GM23248 (cell line): ENCODE measurements around the gene OGN. TPM values are rescaled to one million over a fixed set of nuclear protein-coding genes. Genes with fewer than 3 reads are reported as not detected.

Experiments
- DNase-seq: peaks from one replicate; pipeline ENCODE4 v3.0.0-alpha.2; 2015
- H2AFZ ChIP-seq: fragments of 200-600 bp; sonication (generic); 2 replicates; pipeline ENCODE4 v1.6.1; 2016; ENCODE audit warnings: antibody characterized with exemption
- H3F3A ChIP-seq: fragments of 200-600 bp; sonication (generic); 2 replicates; pipeline ENCODE4 v1.6.1; 2016; ENCODE audit warnings: mild to moderate bottlenecking, antibody characterized with exemption, mixed run types; ENCODE audit not compliant: insufficient read depth
- H3K27ac ChIP-seq: fragments of 200-600 bp; sonication (generic); 2 replicates; pipeline ENCODE4 v1.5.1; 2016; ENCODE audit warnings: mild to moderate bottlenecking
- H3K27me3 ChIP-seq: fragments of 200-600 bp; sonication (generic); replicated peaks from 2 replicates; pipeline ENCODE4 v1.6.1; 2016; ENCODE audit warnings: mild to moderate bottlenecking; ENCODE audit not compliant: insufficient read depth
- H3K36me3 ChIP-seq: fragments of 200-600 bp; sonication (generic); 2 replicates; pipeline ENCODE4 v1.6.1; 2016; ENCODE audit warnings: low read depth, mild to moderate bottlenecking
- H3K4me1 ChIP-seq: fragments of 200-600 bp; sonication (generic); 2 replicates; pipeline ENCODE4 v1.6.1; 2016; ENCODE audit warnings: mild to moderate bottlenecking; ENCODE audit not compliant: insufficient read depth
- H3K4me2 ChIP-seq: fragments of 200-600 bp; sonication (generic); one replicate; pipeline ENCODE4 v1.6.1; 2016; ENCODE audit warnings: mild to moderate bottlenecking; ENCODE audit not compliant: unreplicated experiment
- H3K4me3 ChIP-seq: fragments of 200-600 bp; sonication (generic); 2 replicates; pipeline ENCODE4 v1.5.1; 2016; ENCODE audit warnings: mild to moderate bottlenecking
- H3K79me2 ChIP-seq: fragments of 200-600 bp; sonication (generic); 2 replicates; pipeline ENCODE4 v1.6.1; 2016; ENCODE audit warnings: mild to moderate bottlenecking; ENCODE audit not compliant: insufficient read depth
- H3K9ac ChIP-seq: fragments of 200-600 bp; sonication (generic); 2 replicates; pipeline ENCODE4 v1.6.1; 2016; ENCODE audit warnings: mild to moderate bottlenecking
- H3K9me2 ChIP-seq: fragments of 200-600 bp; sonication (generic); 2 replicates; pipeline ENCODE4 v1.6.1; 2016; ENCODE audit warnings: mixed run types, mild to moderate bottlenecking, moderate library complexity; ENCODE audit not compliant: insufficient read depth
- H3K9me3 ChIP-seq: fragments of 200-600 bp; sonication (generic); one replicate; pipeline ENCODE4 v1.6.1; 2017; ENCODE audit warnings: low read depth
- H4K20me1 ChIP-seq: fragments of 200-600 bp; sonication (generic); 2 replicates; pipeline ENCODE4 v1.6.0; 2016; ENCODE audit not compliant: insufficient read depth
- EZH2 ChIP-seq: fragments of 200-600 bp; sonication (generic); IDR thresholded peaks from 2 replicates; pipeline ENCODE4 v1.6.1; 2018; ENCODE audit warnings: antibody characterized with exemption, mild to moderate bottlenecking; ENCODE audit not compliant: insufficient read depth, poor library complexity, severe bottlenecking
- EZH2phosphoT487 ChIP-seq: fragments of 200-600 bp; sonication (generic); IDR thresholded peaks from 2 replicates; pipeline ENCODE4 v1.6.1; 2018; ENCODE audit warnings: antibody characterized with exemption, moderate library complexity, mild to moderate bottlenecking, low read depth; ENCODE audit not compliant: insufficient read depth
- WGBS, 2 experiments: methylation state at CpG; one replicate each; pipeline ENCODE4 v1.1.6; 2015 to 2017; ENCODE audit warnings: low lambda C conversion rate in 2 of 2, low coverage in 1 of 2; ENCODE audit errors: missing lambda C conversion rate in 2 of 2; 5-methylcytosine and 5-hydroxymethylcytosine counted together
- in situ Hi-C: fragments of 300-500 bp; cut with MboI; formaldehyde crosslinking; loops from 2 replicates; pipeline ENCODE4 v1.15.0; 2020
- polyA plus RNA-seq: library from polyadenylated mRNA; unstranded; fragments of >200 nt; fragmentation: Nextera tagmentation; extraction: Ambion mirVana; gene quantifications from 2 replicates; pipeline ENCODE4 v1.2.1, GENCODE V29; 2016
- total RNA-seq: library from RNA; depleted of rRNA; stranded (reverse); fragments of >200 nt; shearing (Covaris generic); gene quantifications from 2 replicates; pipeline ENCODE4 v1.2.3, GENCODE V29; 2014; rRNA removed

The OGN gene
- total and polyA plus RNA-seq, 2 experiments from 2014 or later: 0.11 to 0.23 TPM

DNA sequence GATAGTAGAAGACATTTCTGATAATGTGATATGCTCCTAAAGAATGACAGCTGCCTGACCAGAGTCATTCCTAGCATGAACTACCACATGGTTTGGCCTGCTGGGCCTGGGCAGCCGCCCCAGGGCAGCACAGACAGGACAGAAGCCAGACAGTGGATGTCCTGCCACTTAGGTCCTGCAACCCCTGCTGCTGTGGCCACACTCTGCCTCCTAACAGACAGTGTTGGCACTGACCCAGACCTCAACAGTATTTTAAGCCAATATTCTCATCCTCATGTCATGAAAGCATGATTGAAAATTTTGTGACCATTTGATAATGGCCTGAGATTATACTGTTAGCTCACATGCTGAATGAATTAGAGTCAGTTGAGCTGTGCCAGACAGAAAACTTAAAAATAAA lies 62.8 kb downstream of the OGN start:
- 100% methylated on average over 1 of the region's 1 CpG for WGBS, 2 experiments
- Histone ChIP-seq H3K4me1 (peaks cover 6% of the 10 kb centered on the region), H3K27me3 (no peaks in the 10 kb centered on the region), H3K79me2 (no peaks in the 10 kb centered on the region), H3K9me2 (no peaks in the 10 kb centered on the region), H2AFZ (no peak overlapping the region), H3F3A (peaks cover 4% of the 10 kb centered on the region; the same call in 1 of the 2 replicates), H4K20me1 (no peaks in the 10 kb centered on the region), H3K4me3 (no peak overlapping the region), H3K27ac (no peak overlapping the region), H3K9me3 (no peaks in the 10 kb centered on the region), H3K4me2 (no peak overlapping the region), H3K36me3 (no peaks in the 10 kb centered on the region), H3K9ac (no peak overlapping the region)
- DNase-seq: no peak
- TF ChIP-seq EZH2: no peak
- in situ Hi-C loops: no loop called here

DNA sequence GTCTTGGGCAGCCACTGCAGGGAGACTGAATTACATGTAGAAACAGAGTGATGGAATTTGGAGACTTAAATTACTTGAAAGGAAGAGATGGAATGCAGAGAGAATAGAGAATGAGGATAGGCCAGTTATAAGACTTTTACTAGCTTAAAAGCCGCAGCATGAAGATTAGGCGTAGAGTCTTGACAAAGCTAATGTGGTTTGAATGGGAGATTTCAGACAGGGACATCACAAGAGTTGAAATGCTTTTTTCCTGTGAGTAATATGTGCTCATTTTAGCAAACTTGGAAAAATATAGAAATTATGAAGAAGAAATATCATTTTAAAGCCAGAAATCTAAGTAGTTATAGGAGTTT lies 71.1 kb downstream of the OGN start:
- in situ Hi-C loops: no loop called here
- Histone ChIP-seq H3K4me3 (no peak overlapping the region), H3K4me2 (no peak overlapping the region), H3K9ac (no peak overlapping the region), H3K9me3 (no peaks in the 10 kb centered on the region), H3K4me1 (no peaks in the 10 kb centered on the region), H3K27ac (no peak overlapping the region), H4K20me1 (no peaks in the 10 kb centered on the region), H3K9me2 (no peaks in the 10 kb centered on the region), H3K36me3 (no peaks in the 10 kb centered on the region), H2AFZ (no peak overlapping the region), H3K79me2 (no peaks in the 10 kb centered on the region), H3K27me3 (no peaks in the 10 kb centered on the region), H3F3A (no peaks in the 10 kb centered on the region)
- WGBS, 2 experiments: 97 to 100% methylated on average over 2 of the region's 2 CpGs
- no peak for DNase-seq
- TF ChIP-seq EZH2 (no peak), EZH2phosphoT487 (no peak)

Other genes starting within 250 kb of the OGN start
- 343 and 388 TPM in 2 replicates for gene IARS1, start 110.9 kb downstream of the OGN start, total RNA-seq
- 222 and 223 TPM in 2 replicates for gene IARS1, start 110.9 kb downstream of the OGN start, polyA plus RNA-seq
- gene NOL8, start 79.2 kb downstream of the OGN start, total RNA-seq: 10.4 and 15.3 TPM in 2 replicates
- 27.0 and 30.3 TPM in 2 replicates for gene NOL8, start 79.2 kb downstream of the OGN start, polyA plus RNA-seq
- gene CENPP, start 78.6 kb downstream of the OGN start, total RNA-seq: 0.38 and 2.5 TPM in 2 replicates
- 7.2 and 7.4 TPM in 2 replicates for gene CENPP, start 78.6 kb downstream of the OGN start, polyA plus RNA-seq
- gene OMD, start 19.9 kb upstream of the OGN start, total RNA-seq: 0.11 TPM in 1 of 2 replicates, not detected in the other
- 0.13 and 0.14 TPM in 2 replicates for gene OMD, start 19.9 kb upstream of the OGN start, polyA plus RNA-seq
- gene ASPN, start 77.9 kb upstream of the OGN start, total RNA-seq: 5.7 and 6.3 TPM in 2 replicates
- 5.1 and 5.3 TPM in 2 replicates for gene ASPN, start 77.9 kb upstream of the OGN start, polyA plus RNA-seq
- gene ECM2, start 131.4 kb upstream of the OGN start, total RNA-seq: 4.5 and 5.4 TPM in 2 replicates
- gene ECM2, start 131.4 kb upstream of the OGN start, polyA plus RNA-seq: 2.4 and 2.8 TPM in 2 replicates